H1 (cell line): ENCODE data around the gene TSSK6. TPM values are rescaled to one million over a fixed set of nuclear protein-coding genes. Genes with fewer than 3 reads are reported as not detected.

ENCODE experiments used
- CTCF ChIA-PET: fragments of 300-600 bp; sonication (Branson Sonifier 250); formaldehyde crosslinking; loops from one replicate; lab custom pipeline; 2021; ENCODE audit not compliant: partially characterized antibody; lab: Charles Lee
- POLR2A ChIA-PET: fragments of 300-600 bp; sonication (Branson Sonifier 250); formaldehyde crosslinking; loops from one replicate; lab custom pipeline; 2021; ENCODE audit warnings: inconsistent platforms; ENCODE audit not compliant: partially characterized antibody; lab: Charles Lee
- DNase-seq, 2 experiments: peaks; one replicate each; pipeline versions ENCODE4 v3.0.0 to v3.0.0-alpha.2; 2010 to 2022; ENCODE audit warnings: low spot score in 2 of 2, low read depth in 1 of 2, mixed read lengths in 1 of 2
- FAIRE-seq: peaks from 2 replicates; lab custom pipeline; 2011; peaks lifted over from hg19 to GRCh38; lab: Jason Lieb, UNC
- H2AFZ ChIP-seq: 2 replicates; pipeline ENCODE4 v1.8.1; 2012; ENCODE audit warnings: low read length, inconsistent platforms
- H2AK5ac ChIP-seq: 2 replicates; pipeline ENCODE4 v1.6.1; 2013; ENCODE audit warnings: low read depth, low read length
- H2BK120ac ChIP-seq: replicated peaks from 2 replicates; pipeline ENCODE3; 2013; ENCODE audit warnings: low read depth, low read length, inconsistent platforms
- H2BK12ac ChIP-seq: 2 replicates; pipeline ENCODE4 v1.6.1; 2013; ENCODE audit warnings: low read depth, low read length
- H2BK15ac ChIP-seq: 2 replicates; pipeline ENCODE4 v1.6.1; 2013; ENCODE audit warnings: low read length
- H2BK20ac ChIP-seq: 2 replicates; pipeline ENCODE4 v1.6.1; 2013; ENCODE audit warnings: low read length
- H2BK5ac ChIP-seq: 2 replicates; pipeline ENCODE4 v1.6.1; 2013; ENCODE audit warnings: low read depth, low read length
- H3K14ac ChIP-seq: 2 replicates; pipeline ENCODE4 v1.6.1; 2013; ENCODE audit warnings: inconsistent platforms; ENCODE audit not compliant: insufficient read length
- H3K18ac ChIP-seq: 2 replicates; pipeline ENCODE4 v1.6.1; 2013; ENCODE audit warnings: low read length; ENCODE audit errors: extremely low read depth
- H3K23ac ChIP-seq: 2 replicates; pipeline ENCODE4 v1.6.1; 2013; ENCODE audit warnings: inconsistent platforms; ENCODE audit not compliant: insufficient read length
- H3K23me2 ChIP-seq: 2 replicates; pipeline ENCODE4 v1.6.1; 2013; ENCODE audit warnings: low read depth, low read length
- H3K27ac ChIP-seq: 2 replicates; pipeline ENCODE4 v1.6.1; 2011; ENCODE audit warnings: low read depth, low read length, inconsistent platforms
- H3K27me3 ChIP-seq, 4 experiments: replicated peaks in 1 of 4; 1 replicate in 1 of 4; 2 replicates in 3 of 4; pipeline versions ENCODE4 v1.6.1 to v1.8.1; 2011 to 2013; ENCODE audit warnings: low read length in 3 of 4, mild to moderate bottlenecking in 3 of 4, inconsistent platforms in 2 of 4, mixed read lengths in 2 of 4, moderate library complexity in 1 of 4; ENCODE audit not compliant: control insufficient read depth in 3 of 4, insufficient read depth in 3 of 4; ENCODE audit errors: extremely low read depth in 1 of 4
- H3K36me3 ChIP-seq, 4 experiments: 2 replicates each; pipeline versions ENCODE4 v1.6.1 to v1.8.1; 2011 to 2013; ENCODE audit warnings: mild to moderate bottlenecking in 4 of 4, low read length in 3 of 4, moderate library complexity in 2 of 4, control low read depth in 1 of 4, inconsistent platforms in 1 of 4; ENCODE audit not compliant: insufficient read depth in 4 of 4, control insufficient read depth in 2 of 4
- H3K4ac ChIP-seq: replicated peaks from 2 replicates; pipeline ENCODE3; 2013; ENCODE audit warnings: low read length, low read depth, mixed read lengths, inconsistent platforms; ENCODE audit not compliant: insufficient read length
- H3K4me1 ChIP-seq, 4 experiments: replicated peaks in 1 of 4; 1 replicate in 1 of 4; 2 replicates in 3 of 4; pipeline versions ENCODE4 v1.6.1 to v1.8.1; 2011 to 2013; ENCODE audit warnings: low read length in 3 of 4, inconsistent platforms in 2 of 4, mixed read lengths in 1 of 4; ENCODE audit not compliant: insufficient read depth in 4 of 4, control insufficient read depth in 3 of 4
- H3K4me2 ChIP-seq, 2 experiments: 2 replicates each; pipeline versions ENCODE4 v1.6.1 to v1.8.1; 2011 to 2013; ENCODE audit warnings: low read depth in 2 of 2, low read length in 2 of 2, control low read depth in 1 of 2, inconsistent platforms in 1 of 2, mild to moderate bottlenecking in 1 of 2; ENCODE audit not compliant: insufficient read depth in 1 of 2
- H3K4me3 ChIP-seq, 4 experiments: fragments of 200-600, 300-600 bp in 1 of 4; sonication (generic), shearing (Covaris generic), sonication (Bioruptor Twin) in 1 of 4; 2 replicates each; pipeline versions ENCODE4 v1.5.1 to v1.8.1; 2011 to 2016; ENCODE audit warnings: low read length in 4 of 4, low read depth in 3 of 4, control low read depth in 2 of 4, inconsistent platforms in 2 of 4, mild to moderate bottlenecking in 2 of 4, mixed read lengths in 1 of 4, moderate library complexity in 1 of 4; ENCODE audit not compliant: insufficient read depth in 2 of 4; ENCODE audit errors: extremely low read depth in 1 of 4
- H3K56ac ChIP-seq: replicated peaks from 2 replicates; pipeline ENCODE3; 2013; ENCODE audit warnings: low read depth, mild to moderate bottlenecking, mixed read lengths, low read length, inconsistent platforms; ENCODE audit not compliant: insufficient read length
- H3K79me1 ChIP-seq: 2 replicates; pipeline ENCODE4 v1.6.1; 2013; ENCODE audit warnings: low read depth, low read length, control low read depth
- H3K79me2 ChIP-seq, 2 experiments: 2 replicates each; pipeline versions ENCODE4 v1.6.1 to v1.8.1; 2012 to 2013; ENCODE audit warnings: low read length in 2 of 2, mild to moderate bottlenecking in 2 of 2, inconsistent platforms in 1 of 2; ENCODE audit not compliant: insufficient read depth in 2 of 2, control insufficient read depth in 1 of 2
- H3K9ac ChIP-seq, 4 experiments: replicated peaks in 1 of 4; 1 replicate in 1 of 4; 2 replicates in 3 of 4; pipeline versions ENCODE4 v1.6.1 to v1.8.1; 2011 to 2013; ENCODE audit warnings: low read depth in 3 of 4, low read length in 3 of 4, control low read depth in 2 of 4, mild to moderate bottlenecking in 2 of 4, moderate library complexity in 2 of 4, inconsistent platforms in 1 of 4; ENCODE audit errors: extremely low read depth in 1 of 4
- H3K9me3 ChIP-seq, 2 experiments: 2 replicates each; pipeline versions ENCODE4 v1.6.1 to v1.8.1; 2012 to 2013; ENCODE audit warnings: mild to moderate bottlenecking in 2 of 2, moderate library complexity in 2 of 2, control low read depth in 1 of 2, inconsistent platforms in 1 of 2, low read depth in 1 of 2, low read length in 1 of 2, mixed read lengths in 1 of 2; ENCODE audit not compliant: insufficient read depth in 2 of 2
- H4K20me1 ChIP-seq, 2 experiments: replicated peaks in 1 of 2; 2 replicates each; pipeline versions ENCODE3 to v1.8.1; 2011 to 2013; ENCODE audit warnings: inconsistent platforms in 2 of 2, low read length in 2 of 2, mild to moderate bottlenecking in 1 of 2; ENCODE audit not compliant: insufficient read depth in 2 of 2, control insufficient read depth in 1 of 2
- H4K5ac ChIP-seq: 2 replicates; pipeline ENCODE4 v1.6.1; 2013; ENCODE audit warnings: low read length, low read depth, mixed read lengths, inconsistent platforms; ENCODE audit not compliant: insufficient read length
- H4K8ac ChIP-seq: 2 replicates; pipeline ENCODE4 v1.8.0; 2013; ENCODE audit warnings: mild to moderate bottlenecking, moderate library complexity, low read length, inconsistent platforms; ENCODE audit not compliant: insufficient read depth; ENCODE audit errors: extremely low read depth
- H4K91ac ChIP-seq: replicated peaks from 2 replicates; pipeline ENCODE3; 2013; ENCODE audit warnings: low read length, mixed read lengths, inconsistent platforms; ENCODE audit not compliant: insufficient read length
- CTBP2 ChIP-seq: IDR thresholded peaks from 2 replicates; pipeline ENCODE4 v1.7.0; 2011; ENCODE audit warnings: borderline replicate concordance, mild to moderate bottlenecking, moderate library complexity, mixed read lengths, low read length; ENCODE audit not compliant: insufficient read depth, insufficient read length
- KDM4A ChIP-seq: IDR thresholded peaks from one replicate; pipeline ENCODE4 v1.7.1; 2012; ENCODE audit warnings: low read depth, mild to moderate bottlenecking, moderate library complexity, low read length, inconsistent platforms; ENCODE audit not compliant: severe bottlenecking
- PHF8 ChIP-seq: fragments of 200-600 bp; sonication (generic); conservative IDR thresholded peaks from 2 replicates; pipeline ENCODE4 v1.7.1; 2012; ENCODE audit warnings: low read depth, mild to moderate bottlenecking, inconsistent platforms, low read length, moderate library complexity
- RFX5 ChIP-seq: IDR thresholded peaks from 2 replicates; pipeline ENCODE4 v1.6.1; 2011; ENCODE audit warnings: low read depth, low read length, improper control_type of control experiment, borderline replicate concordance
- RXRA ChIP-seq: IDR thresholded peaks from 2 replicates; pipeline ENCODE4 v1.6.1; 2011; ENCODE audit warnings: low read depth, mild to moderate bottlenecking, low read length, moderate library complexity; ENCODE audit not compliant: insufficient read depth
- TAF7 ChIP-seq: optimal IDR thresholded peaks from 2 replicates; pipeline ENCODE3; 2011; ENCODE audit warnings: low read depth, mild to moderate bottlenecking, inconsistent platforms, low read length, moderate library complexity, borderline replicate concordance
- TEAD4 ChIP-seq: IDR thresholded peaks from 2 replicates; pipeline ENCODE4 v1.6.1; 2012; ENCODE audit warnings: low read depth, low read length, inconsistent platforms, mixed read lengths
- WGBS, 2 experiments: shearing (Covaris generic) in 1 of 2; methylation state at CpG; one replicate each; pipeline versions ENCODE4 v1.1.6 to v1.1.7; 2013 to 2015; ENCODE audit warnings: low lambda C conversion rate in 2 of 2, mixed read lengths in 2 of 2, inconsistent platforms in 1 of 2, low coverage in 1 of 2, missing lambda C conversion rate in 1 of 2; ENCODE audit not compliant: insufficient replicate concordance in 2 of 2, insufficient coverage in 1 of 2, insufficient read length in 1 of 2; ENCODE audit errors: extremely low coverage in 1 of 2, missing lambda C conversion rate in 1 of 2; 5-methylcytosine and 5-hydroxymethylcytosine counted together
- polyA plus RNA-seq, 7 experiments: library from polyadenylated mRNA; depleted of rRNA in 3 of 7; stranded (reverse) in 5 of 7; unstranded in 2 of 7; fragments of >200 nt in 5 of 7; fragments of 200-250 nt in 2 of 7; gene quantifications; 1 replicate in 5 of 7; 2 replicates in 1 of 7; 4 replicates in 1 of 7; pipeline versions ENCODE4 v1.2.1 to v1.2.3, GENCODE V29; 2011 to 2013; ENCODE audit warnings: missing spikeins in 2 of 7, mixed read lengths in 2 of 7
- total RNA-seq: library from RNA; stranded (reverse); fragmentation: NEBNext Ultra II Directional; extraction: Animal tissue kit (Norgen Biotek cat#: 25700); gene quantifications from 2 replicates; pipeline ENCODE4 v1.2.1, GENCODE V29; 2021

Gene TSSK6
- total and polyA plus RNA-seq, 2 of the 8 experiments (the other 6 are each of a cell fraction or from before 2014, with no cell fraction given), result 3.6 to 7.8 TPM

DNA sequence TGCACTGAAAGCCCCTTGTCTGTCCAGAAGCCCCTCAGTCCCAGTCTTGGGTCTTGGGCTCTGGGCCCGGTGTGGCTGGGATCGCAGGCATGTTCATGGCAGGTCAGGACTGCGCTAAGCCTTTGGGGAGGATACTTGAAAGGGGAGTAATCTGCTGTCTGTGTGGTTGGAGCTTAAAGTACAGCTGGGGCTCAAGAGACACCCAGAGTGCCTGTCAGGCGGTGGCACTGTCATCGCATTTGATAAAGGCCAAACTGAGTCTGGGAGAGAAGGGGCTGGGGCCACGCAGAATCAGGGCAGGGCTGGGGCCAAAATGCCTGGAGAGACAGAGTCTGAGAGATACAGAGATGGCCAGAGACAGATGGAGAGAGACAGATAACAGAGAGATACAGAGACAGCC lies 18.5 kb upstream of the TSSK6 start:
- no peak overlapping the region for H2BK15ac ChIP-seq
- no peak overlapping the region for H3K4me2 ChIP-seq
- no peak for DNase-seq
- no peak overlapping the region for H3K4ac ChIP-seq
- H3K18ac ChIP-seq, result no peak overlapping the region
- TF ChIP-seq CTBP2 (no peak), RFX5 (no peak), KDM4A (no peak), RXRA (no peak), PHF8 (no peak), TAF7 (no peak), TEAD4 (no peak)
- H2AFZ ChIP-seq, result no peak overlapping the region
- POLR2A ChIA-PET, result interaction anchor here (0.8 to 2.6 kb wide), 4 partner anchors 14 to 44 kb away, joined by 3 to 10 read pairs (median 6); partner anchors contain the start of genes NDUFA13 and TSSK6
- H2AK5ac ChIP-seq, result no peak overlapping the region
- H3K56ac ChIP-seq, result no peak overlapping the region
- peaks cover 6% of the 10 kb centered on the region; the same call in 1 of the 2 replicates for H3K23me2 ChIP-seq
- CTCF ChIA-PET, result interaction anchor here (1.9 to 8.2 kb wide), 4 partner anchors 19 to 106 kb away, joined by 4 to 104 read pairs (median 16); no protein-coding TSS in a partner anchor
- no peak overlapping the region for H3K23ac ChIP-seq
- H3K9me3 ChIP-seq, result no peaks in the 10 kb centered on the region
- WGBS, 2 experiments, result 89% methylated on average over 6 of the region's 6 CpGs; no CpG with 5 or more reads in 1 of the 2 experiments
- peaks cover 0 to 5% (median 0%) of the 10 kb centered on the region in 4 experiments; a peak in 3 of 8 replicates for H3K36me3 ChIP-seq
- H3K27me3 ChIP-seq, result peaks cover 2 to 9% (median 6%) of the 10 kb centered on the region in 4 experiments; a peak in 6 of 7 replicates
- no peak overlapping the region for H4K5ac ChIP-seq
- H3K79me1 ChIP-seq, result no peaks in the 10 kb centered on the region
- no peak overlapping the region for H3K27ac ChIP-seq
- H2BK5ac ChIP-seq, result no peak overlapping the region
- H3K79me2 ChIP-seq, result no peaks in the 10 kb centered on the region
- FAIRE-seq, result no peak
- peaks cover 6 to 17% of the 10 kb centered on the region in 2 experiments for H4K20me1 ChIP-seq
- no peak overlapping the region for H3K4me3 ChIP-seq
- no peak overlapping the region for H3K9ac ChIP-seq
- no peak overlapping the region for H4K91ac ChIP-seq
- no peak overlapping the region for H2BK120ac ChIP-seq
- H4K8ac ChIP-seq, result no peak overlapping the region
- H3K4me1 ChIP-seq, result peaks cover 0 to 8% (median 3%) of the 10 kb centered on the region in 4 experiments; a peak in 3 of 7 replicates
- H3K14ac ChIP-seq, result no peak overlapping the region
- H2BK12ac ChIP-seq, result no peak overlapping the region
- H2BK20ac ChIP-seq, result no peak overlapping the region
